ENCODE results near the gene SMCO4. TPM values are rescaled to one million over a fixed set of nuclear protein-coding genes. Genes with fewer than 3 reads are reported as not detected.

The SMCO4 gene
- total RNA-seq, 1 donor from 2014 or later: 33.7 TPM

DNA sequence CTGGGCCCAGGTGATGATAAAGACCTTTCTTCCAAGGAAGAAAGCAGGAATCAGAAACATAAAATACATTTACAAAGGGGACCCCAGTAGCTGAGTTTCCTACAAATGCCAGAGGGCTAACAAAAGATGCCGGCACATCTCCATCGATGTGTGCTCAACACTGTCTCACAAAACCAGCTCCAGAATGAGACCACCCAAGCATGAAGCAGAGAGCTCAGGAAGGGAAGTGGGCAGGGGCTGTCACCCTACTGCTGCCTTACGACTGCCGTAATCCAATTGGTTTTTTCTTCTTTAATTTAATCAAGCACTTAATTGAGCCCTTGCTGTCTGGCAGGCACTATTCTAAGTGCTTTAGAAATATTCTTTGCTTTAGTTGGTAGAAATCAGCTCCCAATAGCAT is 26.1 kb downstream of the SMCO4 start:
- H3K27me3 Mint-ChIP-seq: no peaks in the 10 kb centered on the region
- DNase-seq: no peak
- H3K36me3 Mint-ChIP-seq (ENCODE audit: low read depth): peaks cover 4% of the 10 kb centered on the region
- H3K4me3 Mint-ChIP-seq: no peak overlapping the region
- H3K27ac Mint-ChIP-seq: no peak overlapping the region
- H3K4me1 Mint-ChIP-seq: peaks cover 54% of the 10 kb centered on the region
- intact Hi-C loops (cut with micrococcal nuclease): no loop called here
- H3K9me3 Mint-ChIP-seq: no peaks in the 10 kb centered on the region

- Mint-ChIP-seq H3K27ac (no peak overlapping the region), H3K27me3 (no peaks in the 10 kb centered on the region), H3K4me3 (no peak overlapping the region), H3K9me3 (no peaks in the 10 kb centered on the region), H3K4me1 (peaks cover 51% of the 10 kb centered on the region), H3K36me3 (ENCODE audit: low read depth) (peaks cover 4% of the 10 kb centered on the region)
- DNase-seq: no peak
- intact Hi-C loops (cut with micrococcal nuclease): no loop called here
Observed at GRCh38 chr11:93515441-93516025, 27.7 kb downstream of the SMCO4 start.

DNA sequence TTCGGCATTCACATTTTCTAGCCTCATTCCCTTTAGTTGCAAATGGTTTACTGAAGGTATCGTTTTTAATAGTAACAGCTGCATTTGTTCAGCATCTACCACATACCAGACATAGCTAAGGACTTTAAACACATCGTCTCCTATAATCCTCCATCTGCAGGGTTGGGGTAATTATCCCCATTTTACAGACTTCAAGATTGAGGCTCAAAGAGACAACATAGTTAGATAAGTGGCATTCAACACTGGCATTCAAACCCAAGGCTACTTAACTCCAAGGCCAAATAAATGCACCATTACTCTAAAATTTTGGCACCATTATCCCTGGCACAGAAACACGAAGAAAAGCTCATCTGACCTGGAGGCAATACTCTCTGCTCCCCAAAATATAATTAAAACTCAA is 28.5 kb downstream of the SMCO4 start:
- peaks cover 46% of the 10 kb centered on the region for H3K4me1 Mint-ChIP-seq
- H3K4me3 Mint-ChIP-seq: no peak overlapping the region
- no peak for DNase-seq
- no peak overlapping the region for H3K27ac Mint-ChIP-seq
- H3K36me3 Mint-ChIP-seq (ENCODE audit: low read depth): peaks cover 7% of the 10 kb centered on the region
- no peaks in the 10 kb centered on the region for H3K9me3 Mint-ChIP-seq
- intact Hi-C loops (cut with micrococcal nuclease): no loop called here
- no peaks in the 10 kb centered on the region for H3K27me3 Mint-ChIP-seq

DNA sequence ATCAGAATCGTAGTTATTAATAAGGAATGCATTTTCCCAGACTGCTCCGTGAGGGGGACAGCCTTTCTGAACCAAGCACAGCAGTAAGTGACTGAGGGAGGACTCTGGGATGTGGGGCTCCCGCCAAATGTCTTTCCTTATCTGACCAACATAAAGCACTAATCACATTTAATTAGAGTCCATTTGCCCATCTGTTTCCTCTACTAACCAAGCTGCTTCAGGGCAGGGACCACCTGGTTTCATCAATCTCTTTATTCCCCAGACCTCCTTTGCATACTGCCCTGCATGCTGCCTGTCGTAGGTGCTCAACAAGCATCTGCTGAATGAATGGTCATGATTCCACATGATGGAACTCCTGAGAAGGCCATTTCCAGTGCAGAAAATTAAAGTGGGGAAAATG is 29.4 kb downstream of the SMCO4 start:
- Mint-ChIP-seq H3K27me3 (no peaks in the 10 kb centered on the region), H3K27ac (no peak overlapping the region), H3K4me3 (no peak overlapping the region), H3K36me3 (ENCODE audit: low read depth) (peaks cover 13% of the 10 kb centered on the region), H3K9me3 (peaks cover 5% of the 10 kb centered on the region), H3K4me1 (peaks cover 38% of the 10 kb centered on the region)
- intact Hi-C loops (cut with micrococcal nuclease): loop anchor here (2.0 kb wide), 1 partner anchor 13 kb away; no protein-coding TSS in a partner anchor
- DNase-seq: no peak

- Mint-ChIP-seq H3K4me3 (no peak overlapping the region), H3K36me3 (ENCODE audit: low read depth) (peaks cover 17% of the 10 kb centered on the region), H3K27ac (peak overlapping the region; percentile 68), H3K27me3 (no peaks in the 10 kb centered on the region), H3K9me3 (peaks cover 5% of the 10 kb centered on the region), H3K4me1 (peaks cover 33% of the 10 kb centered on the region)
- intact Hi-C loops (cut with micrococcal nuclease): loop anchor here (1.0 to 2.0 kb wide), 2 partner anchors 14 to 29 kb away; no protein-coding TSS in a partner anchor
- DNase-seq: no peak
Observed at GRCh38 chr11:93512949-93513667, 30.1 kb downstream of the SMCO4 start.

GRCh38 chr11:93512073-93512475 is 31.1 kb downstream of the SMCO4 start:
- Mint-ChIP-seq H3K9me3 (peaks cover 5% of the 10 kb centered on the region), H3K4me3 (peak overlapping the region; percentile 63), H3K27ac (peak overlapping the region; percentile 89), H3K36me3 (ENCODE audit: low read depth) (peaks cover 17% of the 10 kb centered on the region), H3K4me1 (peaks cover 33% of the 10 kb centered on the region), H3K27me3 (no peaks in the 10 kb centered on the region)
- intact Hi-C loops (cut with micrococcal nuclease): loop anchor here (1.0 to 2.0 kb wide), 2 partner anchors 15 to 30 kb away; no protein-coding TSS in a partner anchor
- DNase-seq: peak; percentile 73

DNA sequence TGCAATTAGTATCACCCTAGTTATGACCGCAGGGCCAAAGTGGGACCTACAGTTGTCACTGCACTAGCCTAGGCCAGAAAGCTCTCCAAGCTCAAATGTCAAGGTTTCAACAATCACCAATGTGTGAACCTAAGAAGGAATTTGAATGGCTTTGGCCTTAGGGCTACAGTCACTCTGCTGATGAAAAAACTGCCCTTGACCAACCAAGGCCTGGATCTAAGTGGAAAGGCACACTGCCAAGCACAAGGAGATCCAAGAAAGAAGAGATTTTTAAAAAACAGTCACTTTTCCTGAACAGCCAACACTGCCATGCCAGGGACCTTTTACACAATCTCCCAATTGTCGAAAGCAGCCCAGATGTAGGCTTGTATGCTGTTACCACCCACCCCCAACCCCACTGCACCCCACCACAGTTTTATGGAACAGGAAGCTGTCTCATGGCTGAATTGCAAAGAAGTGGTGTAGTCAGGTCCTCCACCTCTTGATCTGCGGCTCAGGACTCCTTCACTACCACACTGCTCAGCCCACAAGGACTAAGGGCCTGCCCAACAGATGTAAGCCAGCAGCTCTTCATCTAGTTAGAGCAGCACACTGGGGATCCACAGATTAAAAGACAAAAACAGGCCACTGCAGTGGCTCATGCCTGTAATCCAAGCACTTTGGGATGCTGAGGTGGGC is 32.9 kb downstream of the SMCO4 start:
- Mint-ChIP-seq H3K27ac (peak overlapping the region; percentile 66), H3K9me3 (peaks cover 5% of the 10 kb centered on the region), H3K4me1 (peaks cover 29% of the 10 kb centered on the region), H3K4me3 (no peak overlapping the region), H3K36me3 (ENCODE audit: low read depth) (peaks cover 13% of the 10 kb centered on the region), H3K27me3 (no peaks in the 10 kb centered on the region)
- no peak for DNase-seq
- intact Hi-C loops (cut with micrococcal nuclease): no loop called here

- intact Hi-C loops (cut with micrococcal nuclease): no loop called here
- no peaks in the 10 kb centered on the region for H3K27me3 Mint-ChIP-seq
- peaks cover 19% of the 10 kb centered on the region for H3K36me3 Mint-ChIP-seq (ENCODE audit: low read depth)
Observed at GRCh38 chr11:93507517-93507916, 35.7 kb downstream of the SMCO4 start.

DNA sequence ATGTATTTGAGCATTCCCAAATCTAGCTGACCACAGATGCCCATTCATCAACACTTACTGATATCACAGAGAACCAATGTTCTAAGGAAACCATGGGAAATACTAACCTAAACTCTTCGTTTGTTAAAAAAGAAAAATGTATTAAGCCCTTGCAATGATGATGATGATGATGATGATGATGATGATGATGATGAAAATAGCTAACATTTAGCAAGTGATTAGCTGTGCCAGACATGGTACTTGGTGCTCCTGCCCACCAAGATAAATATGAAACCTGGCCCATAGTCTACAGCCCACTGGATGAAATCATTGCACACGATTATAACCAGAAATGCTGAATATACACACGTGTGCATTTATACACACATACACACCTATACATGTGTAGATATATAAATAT is 37.5 kb downstream of the SMCO4 start:
- no peak for DNase-seq
- peaks cover 19% of the 10 kb centered on the region for H3K36me3 Mint-ChIP-seq (ENCODE audit: low read depth)
- H3K4me1 Mint-ChIP-seq: peaks cover 8% of the 10 kb centered on the region

More at GRCh38 chr11:93507517-93507916, 35.7 kb downstream of the SMCO4 start:
- Mint-ChIP-seq H3K27ac (no peak overlapping the region), H3K4me3 (no peak overlapping the region), H3K9me3 (peaks cover 5% of the 10 kb centered on the region), H3K4me1 (peaks cover 22% of the 10 kb centered on the region)
- no peak for DNase-seq

DNA sequence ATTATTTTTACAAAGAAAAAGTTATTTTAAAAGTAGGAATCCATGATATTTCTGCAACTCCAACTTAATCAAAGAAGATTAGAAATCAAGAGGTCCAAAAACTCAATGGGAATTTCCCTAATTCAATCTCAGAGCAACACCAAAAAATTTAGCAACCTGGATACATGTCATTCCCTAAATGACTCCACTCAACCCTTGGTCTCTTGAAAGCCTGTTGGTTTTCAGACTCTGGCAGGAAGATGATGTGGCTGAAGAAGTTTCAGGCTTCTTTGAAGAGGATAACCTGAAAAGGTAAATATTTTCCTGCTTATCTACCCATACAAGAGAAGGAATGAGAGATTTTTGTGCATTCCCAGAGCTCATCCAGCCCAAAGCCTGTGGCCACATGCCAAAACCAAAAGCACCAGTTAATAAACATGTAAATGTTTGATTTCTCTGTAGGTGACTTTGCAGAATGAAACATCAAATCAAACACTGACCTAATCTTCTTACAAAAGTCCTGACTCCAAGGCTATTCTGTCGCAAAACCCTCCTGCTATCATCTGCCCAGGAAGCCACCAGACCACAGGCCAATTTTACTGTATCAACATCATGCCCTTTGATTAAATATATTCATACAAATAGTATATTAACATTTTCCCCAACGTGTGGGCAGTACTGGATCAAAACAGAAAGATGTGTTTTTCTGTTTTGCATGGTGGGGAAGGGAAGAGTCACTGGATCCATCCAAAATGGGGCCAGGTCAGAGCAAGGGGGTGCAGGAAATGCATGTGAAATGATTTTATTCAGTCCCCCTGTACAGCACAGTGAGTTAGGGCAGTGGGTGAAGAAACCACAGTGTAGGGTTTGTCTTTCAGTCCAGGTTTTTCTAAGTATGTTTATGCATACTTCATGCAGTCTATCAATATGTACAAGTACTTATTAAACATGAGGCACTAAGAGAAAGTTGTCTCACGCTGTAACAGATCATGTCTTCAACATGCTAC is 38.8 kb downstream of the SMCO4 start:
- Mint-ChIP-seq H3K27me3 (no peaks in the 10 kb centered on the region), H3K4me3 (no peak overlapping the region), H3K36me3 (ENCODE audit: low read depth) (peaks cover 20% of the 10 kb centered on the region), H3K9me3 (peaks cover 4% of the 10 kb centered on the region), H3K27ac (peak overlapping the region; percentile 58), H3K4me1 (peaks cover 4% of the 10 kb centered on the region)
- no peak for DNase-seq
- intact Hi-C loops (cut with micrococcal nuclease): loop anchor here (5.0 kb wide), 1 partner anchor 38 kb away; the partner anchor contains the start of gene SMCO4

More for the DNA sequence above, 37.5 kb downstream of the SMCO4 start:
- Mint-ChIP-seq H3K4me3 (no peak overlapping the region), H3K27ac (no peak overlapping the region), H3K9me3 (peaks cover 5% of the 10 kb centered on the region), H3K27me3 (no peaks in the 10 kb centered on the region)
- intact Hi-C loops (cut with micrococcal nuclease): no loop called here

DNA sequence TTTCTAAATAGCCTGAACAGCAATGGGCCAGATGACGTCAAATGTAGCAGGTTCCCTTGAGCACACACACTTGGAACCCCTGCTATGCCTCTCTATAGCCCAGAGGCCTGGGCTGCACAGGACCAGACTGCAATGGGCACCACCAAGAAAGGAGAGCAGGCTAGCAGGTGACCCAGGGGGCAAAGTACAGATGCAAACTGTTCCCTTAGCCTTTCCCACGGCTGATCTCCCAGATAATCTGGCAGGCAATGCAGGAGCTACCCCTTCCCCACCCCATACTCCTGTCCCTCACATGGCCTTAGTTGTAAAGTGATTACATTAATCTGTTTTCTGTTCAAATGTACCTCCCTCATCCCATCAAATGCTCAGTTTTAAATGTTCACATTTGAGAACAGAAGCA is 41.3 kb downstream of the SMCO4 start:
- intact Hi-C loops (cut with micrococcal nuclease): loop anchor here (5.0 kb wide), 1 partner anchor 40 kb away; the partner anchor contains the start of gene SMCO4
- H3K27ac Mint-ChIP-seq: no peak overlapping the region
- no peaks in the 10 kb centered on the region for H3K9me3 Mint-ChIP-seq
- no peaks in the 10 kb centered on the region for H3K27me3 Mint-ChIP-seq
- H3K36me3 Mint-ChIP-seq (ENCODE audit: low read depth): peaks cover 13% of the 10 kb centered on the region
- DNase-seq: no peak
- peaks cover 4% of the 10 kb centered on the region for H3K4me1 Mint-ChIP-seq
- H3K4me3 Mint-ChIP-seq: no peak overlapping the region

- peaks cover 4% of the 10 kb centered on the region for H3K4me1 Mint-ChIP-seq
- no peaks in the 10 kb centered on the region for H3K27me3 Mint-ChIP-seq
- intact Hi-C loops (cut with micrococcal nuclease): loop anchor here (5.0 kb wide), 1 partner anchor 42 kb away; the partner anchor contains the start of gene SMCO4
- DNase-seq: no peak
- H3K27ac Mint-ChIP-seq: no peak overlapping the region
- H3K9me3 Mint-ChIP-seq: no peaks in the 10 kb centered on the region
- peaks cover 18% of the 10 kb centered on the region for H3K36me3 Mint-ChIP-seq (ENCODE audit: low read depth)
- H3K4me3 Mint-ChIP-seq: no peak overlapping the region
Observed at GRCh38 chr11:93500759-93501158, 42.4 kb downstream of the SMCO4 start.

DNA sequence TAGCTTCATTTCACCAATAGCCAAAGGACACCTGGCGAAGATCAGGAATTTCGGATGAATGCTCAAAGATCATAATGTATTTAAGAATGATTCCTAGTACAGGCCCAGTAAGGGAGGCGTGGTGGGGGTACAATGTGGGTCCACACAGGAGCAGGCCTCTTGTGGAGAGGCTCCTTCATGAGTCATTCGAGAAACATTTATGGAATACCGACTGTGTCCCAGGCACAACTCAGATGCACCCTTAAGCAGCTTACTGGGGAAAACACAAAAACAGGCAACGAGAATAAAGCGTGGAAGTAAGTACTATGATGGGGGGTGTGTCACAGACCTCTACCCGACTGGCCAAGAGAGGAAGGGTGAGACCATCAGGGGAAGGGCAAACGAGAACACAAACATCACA is 44.5 kb downstream of the SMCO4 start:
- peaks cover 14% of the 10 kb centered on the region for H3K36me3 Mint-ChIP-seq (ENCODE audit: low read depth)

More for the DNA sequence above, 44.5 kb downstream of the SMCO4 start:
- no peaks in the 10 kb centered on the region for H3K4me1 Mint-ChIP-seq
- DNase-seq: no peak
- no peak overlapping the region for H3K4me3 Mint-ChIP-seq
- H3K9me3 Mint-ChIP-seq: no peaks in the 10 kb centered on the region
- H3K27ac Mint-ChIP-seq: no peak overlapping the region
- H3K27me3 Mint-ChIP-seq: no peaks in the 10 kb centered on the region
- intact Hi-C loops (cut with micrococcal nuclease): no loop called here

Measured in activated CD4-positive, alpha-beta T cell treated with anti-CD3 and anti-CD28 coated beads, Interleukin-2, amount 10 ng/mL, durations not matched to agents 24 days and 14 days (primary cell).